CD4-positive, alpha-beta T cell treated with Interferon alpha-2 for 1 hour (primary cell): ENCODE measurements around the gene CENPP.

Source experiments
- DNase-seq, 2 donors: peaks; one replicate each; pipeline ENCODE4 v3.0.0-alpha.2; 2020 to 2022

The CENPP gene

GRCh38 chr9:92483627-92484545, 158.1 kb downstream of the CENPP start:
- no peak for DNase-seq

GRCh38 chr9:92484563-92484962, 158.8 kb downstream of the CENPP start:
- DNase-seq: no peak

GRCh38 chr9:92486371-92486770, 160.6 kb downstream of the CENPP start:
- DNase-seq: no peak

- DNase-seq: no peak
These were observed 163.2 kb downstream of the CENPP start for GRCh38 chr9:92488681-92489550.

GRCh38 chr9:92492781-92493401, 167.1 kb downstream of the CENPP start:
- DNase-seq: no peak

GRCh38 chr9:92493749-92494387, 168.1 kb downstream of the CENPP start:
- DNase-seq: no peak

- no peak for DNase-seq
These were observed 169.1 kb downstream of the CENPP start for GRCh38 chr9:92494856-92495255.

GRCh38 chr9:92496396-92497176, 170.8 kb downstream of the CENPP start:
- no peak for DNase-seq

GRCh38 chr9:92499701-92500100, 173.9 kb downstream of the CENPP start:
- DNase-seq: no peak

- DNase-seq: no peak
These were observed 175.0 kb downstream of the CENPP start for GRCh38 chr9:92500725-92501124.

GRCh38 chr9:92501671-92502393, 176.1 kb downstream of the CENPP start:
- DNase-seq: peak in 1 of 2 donors; percentile 4

GRCh38 chr9:92503156-92503555, 177.4 kb downstream of the CENPP start:
- no peak for DNase-seq

- DNase-seq: no peak
These were observed 179.1 kb downstream of the CENPP start for GRCh38 chr9:92504881-92505280.

GRCh38 chr9:92506184-92506857, 180.6 kb downstream of the CENPP start:
- no peak for DNase-seq

GRCh38 chr9:92507005-92507404, 181.3 kb downstream of the CENPP start:
- no peak for DNase-seq

- no peak for DNase-seq
These were observed 181.7 kb downstream of the CENPP start for GRCh38 chr9:92507496-92507895.

- DNase-seq: no peak
These were observed 182.5 kb downstream of the CENPP start for GRCh38 chr9:92508018-92508820.

- no peak for DNase-seq
These were observed 183.3 kb downstream of the CENPP start for GRCh38 chr9:92509050-92509449.

- no peak for DNase-seq
These were observed 185.0 kb downstream of the CENPP start for GRCh38 chr9:92510747-92511146.

GRCh38 chr9:92512622-92513021, 186.9 kb downstream of the CENPP start:
- no peak for DNase-seq
